Neuron (in vitro differentiated cells): ENCODE measurements around the gene CD209.

ENCODE experiments used
- H2AFZ ChIP-seq: one replicate; pipeline ENCODE4 v1.6.1; 2013; ENCODE audit warnings: low read depth, mild to moderate bottlenecking, inconsistent platforms, low read length, moderate library complexity
- H3K27me3 ChIP-seq: one replicate; pipeline ENCODE4 v1.6.1; 2013; ENCODE audit warnings: low read length; ENCODE audit not compliant: insufficient read depth
- H3K36me3 ChIP-seq: one replicate; pipeline ENCODE4 v1.6.1; 2013; ENCODE audit warnings: low read length; ENCODE audit not compliant: insufficient read depth
- H3K4me1 ChIP-seq: one replicate; pipeline ENCODE4 v1.6.1; 2013; ENCODE audit warnings: low read length; ENCODE audit not compliant: insufficient read depth
- H3K4me3 ChIP-seq: 2 replicates; pipeline ENCODE4 v1.5.1; 2013; ENCODE audit warnings: mild to moderate bottlenecking, low read length, moderate library complexity
- H3K9me3 ChIP-seq: one replicate; pipeline ENCODE4 v1.6.1; 2013; ENCODE audit warnings: low read length

The CD209 gene

GRCh38 chr19:7704280-7705060 lies 42.9 kb downstream of the CD209 start:
- Histone ChIP-seq H3K9me3 (peaks cover 1% of the 10 kb centered on the region), H3K27me3 (peaks cover 4% of the 10 kb centered on the region), H2AFZ (no peak overlapping the region), H3K4me3 (no peak overlapping the region), H3K4me1 (no peaks in the 10 kb centered on the region), H3K36me3 (no peaks in the 10 kb centered on the region)

DNA sequence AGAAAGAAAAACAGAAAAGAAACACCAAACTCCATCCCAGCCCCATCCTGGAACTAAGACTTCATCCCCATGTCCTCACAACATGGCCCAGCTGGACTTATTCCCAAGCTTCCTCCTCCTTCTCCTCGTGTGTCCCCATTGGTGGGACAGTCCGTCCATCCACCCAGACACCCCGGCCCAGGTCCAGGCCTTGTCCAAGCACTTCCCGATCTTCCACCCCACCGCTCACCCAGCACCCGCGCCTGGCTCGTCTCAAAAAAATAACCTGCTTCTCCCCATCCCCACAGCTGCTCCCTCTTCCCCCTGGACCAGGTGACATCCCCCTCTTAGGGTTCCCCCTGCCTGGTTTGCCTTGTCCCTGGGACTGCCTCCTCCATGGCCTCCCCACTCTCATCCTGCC lies 44.0 kb downstream of the CD209 start:
- H3K9me3 ChIP-seq = peaks cover 1% of the 10 kb centered on the region
- H3K27me3 ChIP-seq = peaks cover 4% of the 10 kb centered on the region
- H3K36me3 ChIP-seq = no peaks in the 10 kb centered on the region
- no peak overlapping the region for H2AFZ ChIP-seq
- H3K4me3 ChIP-seq = no peak overlapping the region
- H3K4me1 ChIP-seq = no peaks in the 10 kb centered on the region

GRCh38 chr19:7701654-7702457 lies 45.5 kb downstream of the CD209 start, which contains the start of gene FCER2:
Gene FCER2 (minus strand): TSS chr19:7702131. CDS start chr19:7699760, 2,371 bp downstream.
- H3K27me3 ChIP-seq = peaks cover 1% of the 10 kb centered on the region
- no peaks in the 10 kb centered on the region for H3K36me3 ChIP-seq
- H2AFZ ChIP-seq = no peak within 1 kb of the TSS
- H3K4me3 ChIP-seq = no peak within 1 kb of the TSS
- H3K4me1 ChIP-seq = no peaks in the 10 kb centered on the region
- H3K9me3 ChIP-seq = peaks cover 1% of the 10 kb centered on the region

- peaks cover 1% of the 10 kb centered on the region for H3K9me3 ChIP-seq
- H3K4me1 ChIP-seq = no peaks in the 10 kb centered on the region
- no peaks in the 10 kb centered on the region for H3K27me3 ChIP-seq
- H2AFZ ChIP-seq = no peak overlapping the region
- no peaks in the 10 kb centered on the region for H3K36me3 ChIP-seq
- H3K4me3 ChIP-seq = no peak overlapping the region
These were observed 46.2 kb downstream of the CD209 start for GRCh38 chr19:7701049-7701653.

DNA sequence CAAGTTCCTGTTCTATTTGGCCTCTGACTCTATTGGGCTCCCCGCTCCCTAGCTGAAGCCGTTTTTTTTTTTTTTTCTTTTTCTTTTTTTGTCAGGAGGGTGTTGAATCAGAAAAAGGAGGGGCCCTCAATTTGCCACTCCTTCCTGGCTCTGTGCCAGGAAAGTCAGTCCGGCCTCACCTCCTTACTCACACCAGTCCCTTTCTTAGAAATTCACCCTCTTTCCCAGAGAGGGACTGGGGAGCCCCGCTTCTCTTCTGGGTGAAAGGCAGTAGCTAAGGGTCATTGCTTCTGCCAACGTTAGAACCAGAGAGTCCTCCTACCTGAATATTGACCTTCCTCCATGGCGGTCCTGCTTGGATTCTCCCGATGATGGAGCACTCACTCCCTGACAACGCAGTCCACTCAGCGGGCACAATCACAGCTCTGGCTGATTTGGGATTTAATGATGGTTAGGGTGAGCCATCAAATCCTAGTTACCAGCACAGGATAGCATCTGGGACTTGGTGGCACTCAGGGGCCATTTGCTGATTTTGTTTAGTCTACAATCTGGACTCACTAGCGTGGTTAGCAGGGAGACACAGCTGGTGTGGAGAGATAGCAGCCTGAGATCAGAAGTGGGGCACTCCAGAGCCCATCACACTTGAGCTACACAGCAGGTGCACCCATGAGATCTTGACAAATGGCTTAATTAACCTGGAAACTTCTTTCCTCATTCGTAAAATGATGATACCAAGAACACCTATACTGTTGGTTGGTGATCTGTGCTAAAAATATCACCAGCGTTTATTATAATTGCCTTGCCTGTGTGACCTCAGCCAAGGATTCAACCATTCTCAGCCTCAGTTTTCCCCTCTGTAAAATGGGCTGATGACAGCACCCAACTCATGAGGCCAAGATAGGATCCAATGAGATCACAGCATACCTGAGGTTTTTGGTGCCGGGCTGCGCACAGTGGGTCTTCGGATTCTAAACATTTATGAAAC lies 47.6 kb downstream of the CD209 start:
- H3K4me1 ChIP-seq = no peaks in the 10 kb centered on the region
- peaks cover 1% of the 10 kb centered on the region for H3K9me3 ChIP-seq
- no peaks in the 10 kb centered on the region for H3K36me3 ChIP-seq
- no peak overlapping the region for H2AFZ ChIP-seq
- H3K27me3 ChIP-seq = no peaks in the 10 kb centered on the region
- H3K4me3 ChIP-seq = no peak overlapping the region

DNA sequence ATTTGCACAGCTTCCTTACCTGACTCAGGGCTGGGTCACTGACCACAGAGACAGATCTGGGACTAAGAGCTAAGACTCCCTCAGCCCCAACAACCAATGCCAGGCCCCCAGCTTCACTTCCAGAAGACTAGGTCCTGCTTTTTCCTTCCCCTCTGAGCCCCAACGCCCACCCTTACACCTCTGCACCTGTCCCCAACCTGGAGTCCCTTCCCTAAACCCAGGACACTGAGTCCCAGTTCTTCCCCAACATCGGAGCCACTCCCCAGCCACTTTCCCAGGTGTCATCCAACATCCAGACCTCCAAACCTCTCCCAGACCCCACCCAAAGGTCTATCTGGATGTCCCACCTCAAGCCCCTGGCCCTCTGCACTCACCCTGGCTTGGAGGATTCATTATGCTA lies 48.3 kb downstream of the CD209 start:
- Histone ChIP-seq H3K36me3 (no peaks in the 10 kb centered on the region), H3K4me1 (no peaks in the 10 kb centered on the region), H3K27me3 (no peaks in the 10 kb centered on the region), H2AFZ (no peak overlapping the region), H3K4me3 (no peak overlapping the region), H3K9me3 (peaks cover 1% of the 10 kb centered on the region)

GRCh38 chr19:7698583-7698982 lies 48.8 kb downstream of the CD209 start:
- Histone ChIP-seq H3K27me3 (no peaks in the 10 kb centered on the region), H3K4me3 (no peak overlapping the region), H2AFZ (no peak overlapping the region), H3K9me3 (peaks cover 1% of the 10 kb centered on the region), H3K4me1 (no peaks in the 10 kb centered on the region), H3K36me3 (no peaks in the 10 kb centered on the region)

- Histone ChIP-seq H3K27me3 (no peaks in the 10 kb centered on the region), H3K9me3 (peaks cover 1% of the 10 kb centered on the region), H3K4me1 (no peaks in the 10 kb centered on the region), H2AFZ (no peak overlapping the region), H3K36me3 (no peaks in the 10 kb centered on the region), H3K4me3 (no peak overlapping the region)
These were observed 49.5 kb downstream of the CD209 start for GRCh38 chr19:7697721-7698287.

DNA sequence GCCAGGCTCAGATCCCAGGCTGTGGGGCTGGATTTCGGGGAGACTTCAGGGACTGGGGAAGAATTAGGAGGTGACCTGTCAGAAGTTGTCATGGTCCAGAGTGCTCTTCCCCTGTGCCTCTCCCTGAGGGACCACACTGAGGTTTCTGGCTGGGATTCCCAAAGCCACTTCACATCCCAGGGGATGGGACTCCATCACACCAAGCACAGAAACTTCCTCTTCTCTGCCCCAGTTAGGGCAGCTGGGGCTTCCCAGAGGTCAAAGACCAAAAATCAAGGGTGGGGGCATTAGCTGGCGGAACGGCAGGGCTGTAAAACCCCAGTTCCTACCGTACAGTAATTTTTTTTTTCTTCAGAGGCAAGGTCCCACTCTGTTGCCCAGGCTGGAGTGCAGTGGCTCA lies 52.8 kb downstream of the CD209 start:
- Histone ChIP-seq H3K27me3 (no peaks in the 10 kb centered on the region), H3K9me3 (peaks cover 1% of the 10 kb centered on the region), H2AFZ (no peak overlapping the region), H3K4me1 (no peaks in the 10 kb centered on the region), H3K36me3 (no peaks in the 10 kb centered on the region), H3K4me3 (no peak overlapping the region)

DNA sequence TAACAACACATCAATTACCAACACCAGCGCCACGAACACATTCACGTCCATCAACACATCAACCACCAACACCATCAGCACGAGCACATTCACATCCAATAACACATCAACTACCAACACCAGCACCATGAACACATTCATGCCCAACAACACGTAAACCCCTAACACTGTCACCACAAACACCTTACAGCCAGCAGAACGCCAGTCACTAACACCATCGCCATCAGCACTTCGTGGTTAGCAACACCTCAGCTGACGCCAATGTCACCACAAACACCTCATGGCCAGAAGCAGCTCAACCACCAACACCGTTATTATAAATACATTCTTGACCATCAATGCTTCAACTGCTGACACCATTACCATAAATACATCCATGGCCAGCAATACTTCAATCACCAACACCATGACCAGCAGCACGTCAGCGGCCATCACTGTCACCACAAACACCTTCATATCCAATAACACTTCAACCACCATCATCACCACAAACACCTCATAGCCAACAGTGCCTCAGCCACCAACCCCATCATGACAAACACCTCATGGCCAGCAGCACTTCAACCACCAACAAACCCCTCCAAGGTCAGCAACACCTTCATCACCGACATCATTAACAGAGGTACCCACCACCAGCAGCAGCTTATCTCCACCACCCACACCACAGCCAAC lies 54.8 kb downstream of the CD209 start:
- Histone ChIP-seq H3K4me1 (no peaks in the 10 kb centered on the region), H3K27me3 (no peaks in the 10 kb centered on the region), H2AFZ (no peak overlapping the region), H3K4me3 (no peak overlapping the region), H3K36me3 (no peaks in the 10 kb centered on the region), H3K9me3 (peaks cover 1% of the 10 kb centered on the region)

GRCh38 chr19:7691497-7691896 lies 55.8 kb downstream of the CD209 start:
- Histone ChIP-seq H3K9me3 (peaks cover 1% of the 10 kb centered on the region), H3K36me3 (no peaks in the 10 kb centered on the region), H3K4me3 (no peak overlapping the region), H3K27me3 (no peaks in the 10 kb centered on the region), H3K4me1 (no peaks in the 10 kb centered on the region), H2AFZ (no peak overlapping the region)

DNA sequence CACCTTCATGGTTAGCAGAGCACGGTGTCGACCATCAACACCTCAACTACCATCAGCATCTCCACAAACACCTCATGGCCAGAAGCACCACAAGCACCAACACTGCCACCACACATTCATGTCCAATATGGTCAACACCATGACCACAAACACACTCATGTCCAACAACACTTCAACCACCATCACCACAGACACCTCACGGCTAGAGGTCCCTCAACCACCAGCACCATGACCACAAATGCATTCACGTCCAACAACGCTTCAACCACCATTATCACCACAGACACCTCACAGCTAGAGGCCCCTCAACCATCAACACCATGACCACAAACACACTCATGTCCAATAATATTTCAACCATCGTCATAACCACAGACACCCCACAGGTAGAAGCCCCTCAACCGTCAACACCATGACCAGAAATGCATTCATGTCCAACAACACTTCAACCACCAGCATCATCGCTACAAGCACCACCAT lies 56.5 kb downstream of the CD209 start:
- H2AFZ ChIP-seq = no peak overlapping the region
- no peaks in the 10 kb centered on the region for H3K4me1 ChIP-seq
- H3K27me3 ChIP-seq = no peaks in the 10 kb centered on the region
- H3K9me3 ChIP-seq = peaks cover 1% of the 10 kb centered on the region
- no peaks in the 10 kb centered on the region for H3K36me3 ChIP-seq
- no peak overlapping the region for H3K4me3 ChIP-seq
